MCF 10A (cell line): ENCODE measurements around the gene CORIN. TPM values are rescaled to one million over a fixed set of nuclear protein-coding genes. Genes with fewer than 3 reads are reported as not detected.
A peak's percentile ranks its signal among the peaks of the same experiment; 100 is the strongest.
"Not testable (repeated sequence)": the region's sequence is repeated elsewhere in the genome, so short reads cannot be mapped to it uniquely, and the experiment has no call there.

Experiments used
- BruUV-seq: library from RNA; stranded (reverse); fragments of 400-500 nt; replicated peaks from 2 replicates; lab custom pipeline; 2021; lab: Mats Ljungman, UMichigan
- CTCF ChIA-PET: fragments of 300-600 bp; sonication (Branson Sonifier 250); formaldehyde crosslinking; extraction: SDS; loops from one replicate; lab custom pipeline; 2021; ENCODE audit warnings: antibody characterized with exemption, inconsistent platforms; lab: Yijun Ruan, JAX
- POLR2A ChIA-PET: fragments of 300-600, 350-650 bp; sonication (Branson Sonifier 250); formaldehyde crosslinking; extraction: SDS; loops from one replicate; lab custom pipeline; 2020; ENCODE audit warnings: antibody characterized with exemption, inconsistent platforms; lab: Yijun Ruan, JAX
- DNase-seq: peaks from one replicate; pipeline ENCODE4 v3.0.0-alpha.2; 2018; ENCODE audit not compliant: unreplicated experiment
- H3K27ac Mint-ChIP-seq: one replicate; pipeline ENCODE4 v1.8.0; 2022; ENCODE audit warnings: mild to moderate bottlenecking, low read depth, mixed read lengths; ENCODE audit not compliant: unreplicated experiment
- H3K27me3 Mint-ChIP-seq: one replicate; pipeline ENCODE4 v1.8.0; 2022; ENCODE audit warnings: mixed read lengths; ENCODE audit not compliant: insufficient read depth, unreplicated experiment
- H3K36me3 Mint-ChIP-seq: one replicate; pipeline ENCODE4 v1.8.0; 2022; ENCODE audit warnings: mild to moderate bottlenecking, moderate library complexity, mixed read lengths; ENCODE audit not compliant: insufficient read depth, unreplicated experiment
- H3K4me1 Mint-ChIP-seq: one replicate; pipeline ENCODE4 v1.8.0; 2022; ENCODE audit warnings: mixed read lengths; ENCODE audit not compliant: insufficient read depth, unreplicated experiment
- H3K4me3 Mint-ChIP-seq: one replicate; pipeline ENCODE4 v1.8.0; 2022; ENCODE audit warnings: mild to moderate bottlenecking, moderate library complexity, mixed read lengths; ENCODE audit not compliant: unreplicated experiment
- H3K9me3 Mint-ChIP-seq: one replicate; pipeline ENCODE4 v1.8.0; 2022; ENCODE audit warnings: mixed read lengths; ENCODE audit not compliant: unreplicated experiment
- intact Hi-C: fragments of 100-400 bp; cut with micrococcal nuclease; formaldehyde crosslinking; loops from 2 replicates; pipeline ENCODE4 v1.14.1; 2022
- total RNA-seq: library from RNA; stranded (reverse); gene quantifications from 2 replicates; pipeline ENCODE4 v1.2.3, GENCODE V29; 2022
- TF ChIP-seq, protein P1 (sequence below): fragments of 200-600 bp; IDR thresholded peaks from one replicate; pipeline ENCODE4 v1.8.0; 2022; ENCODE audit warnings: antibody characterized with exemption, mild to moderate bottlenecking; ENCODE audit not compliant: unreplicated experiment

CORIN gene
- total RNA-seq, 1 experiment from 2014 or later: 1.0 TPM

DNA sequence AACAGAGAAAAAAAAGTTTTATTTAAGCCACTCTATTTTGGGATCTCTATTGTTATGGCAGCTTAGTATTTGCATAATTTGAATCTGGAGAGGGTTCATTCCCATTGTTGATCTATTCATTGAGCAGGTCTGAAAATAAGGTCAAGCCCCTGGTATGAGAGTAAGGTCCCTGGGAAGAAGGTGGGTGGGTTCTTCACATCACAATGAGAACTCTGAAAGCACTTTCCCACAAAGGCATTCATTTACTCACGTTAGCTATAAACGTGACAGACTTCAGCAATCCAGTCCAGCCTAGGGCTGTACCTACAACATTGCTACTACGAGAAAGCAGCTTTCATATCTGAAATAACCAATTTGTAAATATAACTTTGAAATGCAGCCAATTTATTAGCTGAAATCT lies 126.2 kb downstream of the CORIN start:
- H3K4me1 Mint-ChIP-seq: peaks cover 6% of the 10 kb centered on the region
- CTCF ChIA-PET: interaction anchor here (0.6 to 1.7 kb wide), 5 partner anchors 12 to 125 kb away, joined by 3 to 8 read pairs (median 3); no protein-coding TSS in a partner anchor

DNA sequence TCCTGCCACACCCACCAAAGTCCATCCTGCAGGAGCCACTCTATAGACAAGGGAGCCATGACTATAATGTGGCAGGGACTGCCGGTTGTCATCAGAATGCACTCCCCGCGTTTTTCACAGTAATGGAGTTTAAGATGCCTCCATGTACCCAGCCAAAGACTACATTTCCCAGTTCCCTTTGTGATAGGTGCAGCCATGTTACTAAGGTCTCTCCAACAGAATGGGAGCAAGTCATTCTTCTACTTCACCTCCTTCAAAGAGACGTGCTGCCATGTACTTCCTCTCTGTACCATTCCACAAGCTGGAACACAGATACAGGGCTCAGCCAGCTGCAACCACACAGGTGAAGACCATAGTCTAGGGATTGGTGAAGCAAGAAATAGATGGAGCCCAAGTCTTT lies 126.7 kb downstream of the CORIN start:
- intact Hi-C loops: no loop called here
- DNase-seq: no peak
- Mint-ChIP-seq H3K36me3 (no peaks in the 10 kb centered on the region), H3K4me3 (no peak overlapping the region), H3K27ac (no peak overlapping the region), H3K27me3 (no peaks in the 10 kb centered on the region), H3K9me3 (no peaks in the 10 kb centered on the region), H3K4me1 (peaks cover 6% of the 10 kb centered on the region)
- POLR2A ChIA-PET: no interaction called here
- CTCF ChIA-PET: interaction anchor here (0.6 to 1.7 kb wide), 5 partner anchors 12 to 125 kb away, joined by 3 to 8 read pairs (median 3); no protein-coding TSS in a partner anchor
- BruUV-seq: no TSS peak
- TF ChIP-seq, protein P1, sequence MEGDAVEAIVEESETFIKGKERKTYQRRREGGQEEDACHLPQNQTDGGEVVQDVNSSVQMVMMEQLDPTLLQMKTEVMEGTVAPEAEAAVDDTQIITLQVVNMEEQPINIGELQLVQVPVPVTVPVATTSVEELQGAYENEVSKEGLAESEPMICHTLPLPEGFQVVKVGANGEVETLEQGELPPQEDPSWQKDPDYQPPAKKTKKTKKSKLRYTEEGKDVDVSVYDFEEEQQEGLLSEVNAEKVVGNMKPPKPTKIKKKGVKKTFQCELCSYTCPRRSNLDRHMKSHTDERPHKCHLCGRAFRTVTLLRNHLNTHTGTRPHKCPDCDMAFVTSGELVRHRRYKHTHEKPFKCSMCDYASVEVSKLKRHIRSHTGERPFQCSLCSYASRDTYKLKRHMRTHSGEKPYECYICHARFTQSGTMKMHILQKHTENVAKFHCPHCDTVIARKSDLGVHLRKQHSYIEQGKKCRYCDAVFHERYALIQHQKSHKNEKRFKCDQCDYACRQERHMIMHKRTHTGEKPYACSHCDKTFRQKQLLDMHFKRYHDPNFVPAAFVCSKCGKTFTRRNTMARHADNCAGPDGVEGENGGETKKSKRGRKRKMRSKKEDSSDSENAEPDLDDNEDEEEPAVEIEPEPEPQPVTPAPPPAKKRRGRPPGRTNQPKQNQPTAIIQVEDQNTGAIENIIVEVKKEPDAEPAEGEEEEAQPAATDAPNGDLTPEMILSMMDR: no peak

More for the DNA sequence above, 126.2 kb downstream of the CORIN start:
- Mint-ChIP-seq H3K4me3 (no peak overlapping the region), H3K27ac (no peak overlapping the region), H3K36me3 (no peaks in the 10 kb centered on the region), H3K27me3 (no peaks in the 10 kb centered on the region), H3K9me3 (no peaks in the 10 kb centered on the region)
- TF ChIP-seq, protein P1: no peak
- BruUV-seq: no TSS peak
- intact Hi-C loops: no loop called here
- POLR2A ChIA-PET: no interaction called here
- no peak for DNase-seq

DNA sequence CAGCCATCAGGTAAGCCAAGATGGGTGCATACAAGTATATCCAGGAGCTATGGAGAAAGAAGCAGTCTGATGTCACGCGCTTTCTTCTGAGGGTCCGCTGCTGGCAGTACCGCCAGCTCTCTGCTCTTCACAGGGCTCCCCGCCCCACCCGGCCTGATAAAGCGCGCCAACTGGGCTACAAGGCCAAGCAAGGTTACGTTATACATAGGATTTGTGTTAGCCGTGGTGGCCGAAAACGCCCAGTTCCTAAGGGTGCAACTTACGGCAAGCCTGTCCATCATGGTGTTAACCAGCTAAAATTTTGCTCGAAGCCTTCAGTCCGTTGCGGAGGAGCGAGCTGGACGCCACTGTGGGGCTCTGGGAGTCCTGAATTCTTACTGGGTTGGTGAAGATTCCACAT lies 131.5 kb downstream of the CORIN start:
- CTCF ChIA-PET: interaction anchor here (0.5 to 12.5 kb wide), 18 partner anchors 9 to 1912 kb away, joined by 3 to 181 read pairs (median 10); partner anchors contain the start of gene CORIN
- DNase-seq, H3K27ac Mint-ChIP-seq, H3K36me3 Mint-ChIP-seq, intact Hi-C loops, BruUV-seq, POLR2A ChIA-PET, H3K27me3 Mint-ChIP-seq, H3K9me3 Mint-ChIP-seq, H3K4me1 Mint-ChIP-seq, H3K4me3 Mint-ChIP-seq: not testable (repeated sequence)

DNA sequence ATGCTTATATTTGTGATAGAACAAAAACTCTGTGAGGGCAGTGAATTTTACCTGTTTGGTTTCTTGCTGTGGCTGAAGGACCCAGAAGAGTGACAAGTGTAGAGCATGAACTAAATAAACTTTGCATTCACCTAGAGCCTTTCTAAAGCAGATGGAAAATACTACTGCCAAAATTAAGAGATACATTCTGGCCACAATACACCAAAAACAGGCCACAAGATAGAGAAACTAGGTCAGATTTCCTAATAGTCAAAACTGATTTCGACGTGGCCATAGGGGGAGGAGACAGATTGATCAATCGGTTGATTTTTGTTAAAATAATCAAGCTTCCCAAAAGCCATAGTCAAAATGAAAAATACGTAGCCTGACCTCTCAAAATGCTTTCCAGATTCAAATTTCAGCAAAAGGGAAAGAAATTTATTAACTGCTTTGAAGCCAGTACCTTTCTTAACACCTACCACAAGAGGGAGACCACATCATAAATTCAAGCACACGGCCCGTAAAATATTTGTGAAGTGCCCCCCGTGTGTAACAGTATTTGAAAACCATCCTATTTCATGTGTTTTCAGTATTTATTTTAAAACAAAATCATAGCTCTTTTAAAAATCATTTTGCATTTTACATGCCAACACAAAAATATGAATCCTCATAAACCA lies 132.4 kb downstream of the CORIN start:
- peak; percentile 32 for DNase-seq
- H3K27ac Mint-ChIP-seq: no peak overlapping the region
- ChIA-PET CTCF (interaction anchor here (0.6 to 12.5 kb wide), 44 partner anchors 10 to 727 kb away, joined by 3 to 181 read pairs (median 4); partner anchors contain the start of gene CORIN), POLR2A (interaction anchor here (0.7 to 2.4 kb wide), 2 partner anchors 131 kb away, joined by 3 to 6 read pairs; no protein-coding TSS in a partner anchor)
- TF ChIP-seq, protein P1: no peak
- H3K27me3 Mint-ChIP-seq: no peaks in the 10 kb centered on the region
- no peaks in the 10 kb centered on the region for H3K9me3 Mint-ChIP-seq
- no peak overlapping the region for H3K4me3 Mint-ChIP-seq
- no peaks in the 10 kb centered on the region for H3K36me3 Mint-ChIP-seq
- BruUV-seq: no TSS peak
- intact Hi-C loops: loop anchor here (1.0 kb wide), 1 partner anchor 131 kb away; no protein-coding TSS in a partner anchor
- peaks cover 5% of the 10 kb centered on the region for H3K4me1 Mint-ChIP-seq
